HG02840 (cell line): Measurements from ENCODE around the gene SBF1.

ENCODE experiments used
- ATAC-seq: cut with Tn5 transposase; IDR thresholded peaks from one replicate; pipeline ENCODE4 v1.9.1; 2021; ENCODE audit warnings: mild to moderate bottlenecking, moderate library complexity, moderate number of reproducible peaks; ENCODE audit not compliant: unreplicated experiment, low FRiP score

Gene SBF1

GRCh38 chr22:50486561-50487289 is 11.9 kb upstream of the SBF1 start, which contains the start of gene MIOX:
Gene MIOX, plus strand, starts transcription at chr22:50486859. Its CDS starts 39 bp downstream, at chr22:50486898.
- ATAC-seq = no peak

- no peak for ATAC-seq
These were observed 10.6 kb upstream of the SBF1 start for GRCh38 chr22:50485221-50486131.

- ATAC-seq = no peak
These were observed 9.4 kb upstream of the SBF1 start for GRCh38 chr22:50483977-50484853.

GRCh38 chr22:50483556-50483955 is 8.7 kb upstream of the SBF1 start:
- ATAC-seq = no peak

GRCh38 chr22:50483106-50483505 is 8.3 kb upstream of the SBF1 start:
- no peak for ATAC-seq

GRCh38 chr22:50482107-50483074 is 7.6 kb upstream of the SBF1 start:
- ATAC-seq = no peak

- no peak for ATAC-seq
These were observed 6.7 kb upstream of the SBF1 start, which contains the start of gene ADM2 for GRCh38 chr22:50481440-50482106. Gene ADM2, plus strand, starts transcription at chr22:50481543. Its CDS starts 305 bp downstream, at chr22:50481848.

GRCh38 chr22:50481045-50481439 is 6.2 kb upstream of the SBF1 start:
- ATAC-seq = no peak

- no peak for ATAC-seq
These were observed 4.9 kb upstream of the SBF1 start for GRCh38 chr22:50479721-50480120.

- no peak for ATAC-seq
These were observed 3.1 kb upstream of the SBF1 start for GRCh38 chr22:50477923-50478322.

GRCh38 chr22:50476868-50477267 is 2.0 kb upstream of the SBF1 start:
- ATAC-seq = no peak

GRCh38 chr22:50475652-50476002 is 792 bp upstream of the SBF1 start:
- ATAC-seq = no peak

- no peak for ATAC-seq
These were observed 772 bp downstream of the SBF1 start for GRCh38 chr22:50473855-50474671.

GRCh38 chr22:50473088-50473487 is 1.7 kb downstream of the SBF1 start:
- ATAC-seq = no peak

- no peak for ATAC-seq
These were observed 2.9 kb downstream of the SBF1 start for GRCh38 chr22:50471962-50472361.

- no peak for ATAC-seq
These were observed 3.5 kb downstream of the SBF1 start for GRCh38 chr22:50471197-50471847.

- ATAC-seq = no peak
These were observed 4.3 kb downstream of the SBF1 start for GRCh38 chr22:50470491-50470890.
